K562 (cell line): ENCODE measurements around the gene TMEM39B. TPM values are rescaled to one million over a fixed set of nuclear protein-coding genes. Genes with fewer than 3 reads are reported as not detected.
A peak's percentile ranks its signal among the peaks of the same experiment; 100 is the strongest.

Experiments used
- ATF3 ChIP-seq, 2 experiments: fragments of 450-650 bp in 1 of 2; sonication (generic) in 1 of 2; formaldehyde crosslinking in 1 of 2; IDR thresholded peaks in 1 of 2; conservative IDR thresholded peaks in 1 of 2; 2 replicates each; pipeline versions ENCODE4 v1.6.1 to v1.8.1; 2016 to 2023; ENCODE audit warnings: mild to moderate bottlenecking in 2 of 2, moderate library complexity in 2 of 2, inconsistent platforms in 1 of 2, missing genetic modification reagents in 1 of 2
- CEBPB ChIP-seq: fragments of 450-650 bp; IDR thresholded peaks from 2 replicates; pipeline ENCODE4 v1.6.1; 2016; ENCODE audit warnings: missing genetic modification characterization, missing compliant biosample characterization
- CREBBP ChIP-seq: IDR thresholded peaks from one replicate; pipeline ENCODE4 v1.6.1; 2012; ENCODE audit warnings: low read depth, mild to moderate bottlenecking, control low read depth, inconsistent platforms, low read length
- EP300 ChIP-seq: IDR thresholded peaks from 2 replicates; pipeline ENCODE4 v1.6.1; 2012; ENCODE audit warnings: low read length, improper control_type of control experiment
- FOSL1 ChIP-seq: fragments of 200-800 bp; sonication (Bioruptor generic); conservative IDR thresholded peaks from 2 replicates; pipeline ENCODE4 v1.6.1; 2016; ENCODE audit warnings: missing genetic modification characterization, missing compliant biosample characterization
- HEY1 ChIP-seq: fragments of 250-450 bp; sonication (Bioruptor Pico); IDR thresholded peaks from 2 replicates; pipeline ENCODE4 v1.5.0; 2020; ENCODE audit warnings: mild to moderate bottlenecking, moderate library complexity, borderline replicate concordance
- JUND ChIP-seq, 2 experiments: IDR thresholded peaks; 2 replicates in 1 of 2; 3 replicates in 1 of 2; pipeline ENCODE4 v1.6.1; 2011; ENCODE audit warnings: borderline replicate concordance in 2 of 2, low read depth in 2 of 2, low read length in 2 of 2, improper control_type of control experiment in 1 of 2, missing biosample characterization in 1 of 2, missing genetic modification characterization in 1 of 2, missing genetic modification reagents in 1 of 2
- KLF13 ChIP-seq: fragments of 450-650 bp; IDR thresholded peaks from 2 replicates; pipeline ENCODE4 v1.6.1; 2016; ENCODE audit warnings: missing genetic modification characterization, low read depth, mild to moderate bottlenecking, missing compliant biosample characterization, moderate library complexity, borderline replicate concordance
- MAFF ChIP-seq: IDR thresholded peaks from 2 replicates; pipeline ENCODE4 v1.6.1; 2012; ENCODE audit warnings: low read length, improper control_type of control experiment
- NCOR1 ChIP-seq: fragments of 450-650 bp; IDR thresholded peaks from 2 replicates; pipeline ENCODE4 v1.6.1; 2016; ENCODE audit warnings: mild to moderate bottlenecking, moderate library complexity
- RFX1 ChIP-seq: fragments of 450-650 bp; IDR thresholded peaks from 2 replicates; pipeline ENCODE4 v1.6.1; 2016; ENCODE audit warnings: mild to moderate bottlenecking, moderate library complexity
- SOX6 ChIP-seq: fragments of 450-650 bp; IDR thresholded peaks from 2 replicates; pipeline ENCODE4 v1.6.1; 2014; ENCODE audit warnings: mild to moderate bottlenecking
- TAL1 ChIP-seq: fragments of 450-650 bp; IDR thresholded peaks from 2 replicates; pipeline ENCODE4 v1.6.1; 2016; ENCODE audit warnings: mild to moderate bottlenecking
- TRIM24 ChIP-seq, 2 experiments: fragments of 450-650 bp; IDR thresholded peaks; 2 replicates each; pipeline ENCODE4 v1.6.1; 2016
- ZBTB1 ChIP-seq: sonication (generic); formaldehyde crosslinking; IDR thresholded peaks from 2 replicates; pipeline ENCODE4 v1.8.1; 2023; ENCODE audit warnings: missing genetic modification reagents, low read depth, mild to moderate bottlenecking, borderline replicate concordance
- ZEB2 ChIP-seq: fragments of 450-650 bp; IDR thresholded peaks from 2 replicates; pipeline ENCODE4 v1.6.1; 2016
- ZNF592 ChIP-seq: fragments of 450-650 bp; IDR thresholded peaks from 2 replicates; pipeline ENCODE4 v1.6.1; 2017; ENCODE audit warnings: antibody characterized with exemption, mild to moderate bottlenecking
- polyA plus RNA-seq, 8 experiments: library from polyadenylated mRNA; depleted of rRNA in 4 of 8; stranded (reverse) in 5 of 8; unstranded in 3 of 8; fragments of >200 nt; fragmentation: Nextera tagmentation in 2 of 8; fragmentation: Illumina TruSeq in 1 of 8; extraction: Ambion mirVana in 2 of 8; extraction: Trizol in 1 of 8; gene quantifications; 2 replicates each; pipeline versions ENCODE4 v1.2.1 to v1.2.3, GENCODE V29; 2011 to 2014; ENCODE audit warnings: inconsistent platforms in 1 of 8, missing spikeins in 1 of 8
- total RNA-seq, 7 experiments: library from RNA; depleted of rRNA in 6 of 7; stranded (reverse); fragments of >200 nt in 6 of 7; fragmentation: Illumina TruSeq in 2 of 7; extraction: Trizol in 2 of 7; gene quantifications; 2 replicates each; pipeline versions ENCODE4 v1.2.1 to v1.2.3, GENCODE V29; 2011 to 2021; ENCODE audit warnings: low replicate concordance in 1 of 7
- TF ChIP-seq, protein P1 (sequence below), 3 experiments: fragments of 200-800 bp in 1 of 3; fragments of 250-450 bp in 1 of 3; fragments of 450-650 bp in 1 of 3; sonication (Bioruptor Pico) in 1 of 3; sonication (Bioruptor generic) in 1 of 3; formaldehyde crosslinking in 1 of 3; IDR thresholded peaks; 2 replicates each; pipeline versions ENCODE4 v1.6.1 to v1.8.0; 2016 to 2022; ENCODE audit warnings: mild to moderate bottlenecking in 2 of 3, missing genetic modification characterization in 2 of 3, missing compliant biosample characterization in 1 of 3, moderate library complexity in 1 of 3

Gene TMEM39B
- total and polyA plus RNA-seq, 9 of the 15 experiments (the other 6 are each of a cell fraction or from before 2014, with no cell fraction given) = 0.92 to 28.5 (median 9.7) TPM

- TF ChIP-seq TRIM24 (IDR thresholded peaks at IDR 0.05) = no peak
- TF ChIP-seq TAL1 = no peak
- peak; percentile 59; the same call in 1 of the 2 replicates for TF ChIP-seq SOX6
- peak; percentile 83 for TF ChIP-seq ATF3 (IDR thresholded peaks at IDR 0.05)
- TF ChIP-seq ATF3 (CRISPR knock-in tag; conservative IDR thresholded peaks at IDR 0.05) = no peak
- no peak for TF ChIP-seq CREBBP
- TF ChIP-seq KLF13 (tag) = no peak
- TF ChIP-seq EP300 = peak; percentile 11; the same call in 1 of the 2 replicates
- no peak for TF ChIP-seq ZBTB1
- TF ChIP-seq NCOR1 = 0 out of 2 replicates have a peak, but pooled peaks have one; percentile 21
- TF ChIP-seq JUND (IDR thresholded peaks at IDR 0.05; ENCODE audit: borderline replicate concordance, low read depth, low read length) = peak; percentile 8; the same call in 1 of the 2 replicates
- peak; percentile 23; the same call in 1 of the 3 replicates for TF ChIP-seq JUND (tag; IDR thresholded peaks at IDR 0.05; ENCODE audit: borderline replicate concordance, low read depth, low read length)
- 0 out of 2 replicates have a peak, but pooled peaks have one; percentile 22 for TF ChIP-seq ZEB2
- no peak for TF ChIP-seq HEY1 (CRISPR knock-in tag)
- TF ChIP-seq FOSL1 (tag) = peak; percentile 63
- 0 out of 2 replicates have a peak, but pooled peaks have one; percentile 21 for TF ChIP-seq ZNF592
- no peak for TF ChIP-seq RFX1
- 0 out of 2 replicates have a peak, but pooled peaks have one; percentile 5 for TF ChIP-seq CEBPB
- TF ChIP-seq, protein P1, sequence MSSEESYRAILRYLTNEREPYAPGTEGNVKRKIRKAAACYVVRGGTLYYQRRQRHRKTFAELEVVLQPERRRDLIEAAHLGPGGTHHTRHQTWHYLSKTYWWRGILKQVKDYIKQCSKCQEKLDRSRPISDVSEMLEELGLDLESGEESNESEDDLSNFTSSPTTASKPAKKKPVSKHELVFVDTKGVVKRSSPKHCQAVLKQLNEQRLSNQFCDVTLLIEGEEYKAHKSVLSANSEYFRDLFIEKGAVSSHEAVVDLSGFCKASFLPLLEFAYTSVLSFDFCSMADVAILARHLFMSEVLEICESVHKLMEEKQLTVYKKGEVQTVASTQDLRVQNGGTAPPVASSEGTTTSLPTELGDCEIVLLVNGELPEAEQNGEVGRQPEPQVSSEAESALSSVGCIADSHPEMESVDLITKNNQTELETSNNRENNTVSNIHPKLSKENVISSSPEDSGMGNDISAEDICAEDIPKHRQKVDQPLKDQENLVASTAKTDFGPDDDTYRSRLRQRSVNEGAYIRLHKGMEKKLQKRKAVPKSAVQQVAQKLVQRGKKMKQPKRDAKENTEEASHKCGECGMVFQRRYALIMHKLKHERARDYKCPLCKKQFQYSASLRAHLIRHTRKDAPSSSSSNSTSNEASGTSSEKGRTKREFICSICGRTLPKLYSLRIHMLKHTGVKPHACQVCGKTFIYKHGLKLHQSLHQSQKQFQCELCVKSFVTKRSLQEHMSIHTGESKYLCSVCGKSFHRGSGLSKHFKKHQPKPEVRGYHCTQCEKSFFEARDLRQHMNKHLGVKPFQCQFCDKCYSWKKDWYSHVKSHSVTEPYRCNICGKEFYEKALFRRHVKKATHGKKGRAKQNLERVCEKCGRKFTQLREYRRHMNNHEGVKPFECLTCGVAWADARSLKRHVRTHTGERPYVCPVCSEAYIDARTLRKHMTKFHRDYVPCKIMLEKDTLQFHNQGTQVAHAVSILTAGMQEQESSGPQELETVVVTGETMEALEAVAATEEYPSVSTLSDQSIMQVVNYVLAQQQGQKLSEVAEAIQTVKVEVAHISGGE (CRISPR knock-in tag; IDR thresholded peaks at IDR 0.05) = no peak
- TF ChIP-seq MAFF = peak; percentile 9; the same call in 1 of the 2 replicates
These were observed 71.3 kb downstream of the TMEM39B start (continued) for GRCh38 chr1:32144033-32144432.
